Daoy (cell line): Measurements from ENCODE around the gene GJC1. TPM values are rescaled to one million over a fixed set of nuclear protein-coding genes. Genes with fewer than 3 reads are reported as not detected.
A peak's percentile ranks its signal among the peaks of the same experiment; 100 is the strongest.
"Not testable (repeated sequence)": the region's sequence is repeated elsewhere in the genome, so short reads cannot be mapped to it uniquely, and the experiment has no call there.

Source experiments
- DNase-seq: peaks from one replicate; pipeline ENCODE4 v3.0.0-alpha.2; 2015; ENCODE audit warnings: low read depth
- total RNA-seq: library from RNA; depleted of rRNA; stranded (reverse); fragments of >200 nt; shearing (Covaris generic); gene quantifications from 2 replicates; pipeline ENCODE4 v1.2.3, GENCODE V29; 2014

GJC1 gene
- total RNA-seq, 1 experiment from 2014 or later, result 15.7 TPM

- DNase-seq, result no peak
Observed at GRCh38 chr17:44844390-44844830, 14.3 kb upstream of the GJC1 start.

DNA sequence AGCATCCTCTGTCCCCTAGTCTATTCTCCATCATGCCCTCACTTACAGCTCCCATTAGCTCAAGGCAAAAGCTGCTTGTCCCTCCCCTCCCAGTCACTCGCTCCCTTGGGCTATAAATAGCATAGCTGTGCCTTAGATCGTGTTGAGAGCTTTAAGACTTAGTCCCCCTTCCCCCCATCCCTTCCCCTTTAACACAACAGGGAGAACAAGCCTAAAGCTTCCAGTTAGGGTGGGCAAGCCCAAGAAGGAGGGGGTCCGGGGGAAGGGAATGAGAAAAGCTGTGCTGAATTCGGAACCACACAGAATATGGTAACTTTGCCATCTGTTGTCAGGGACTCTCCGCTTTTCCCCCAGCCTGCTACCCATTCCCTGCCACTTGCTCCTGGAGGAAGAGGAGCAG lies 12.7 kb upstream of the GJC1 start:
- DNase-seq, result no peak

GRCh38 chr17:44840936-44841335 lies 10.8 kb upstream of the GJC1 start:
- DNase-seq, result no peak

DNA sequence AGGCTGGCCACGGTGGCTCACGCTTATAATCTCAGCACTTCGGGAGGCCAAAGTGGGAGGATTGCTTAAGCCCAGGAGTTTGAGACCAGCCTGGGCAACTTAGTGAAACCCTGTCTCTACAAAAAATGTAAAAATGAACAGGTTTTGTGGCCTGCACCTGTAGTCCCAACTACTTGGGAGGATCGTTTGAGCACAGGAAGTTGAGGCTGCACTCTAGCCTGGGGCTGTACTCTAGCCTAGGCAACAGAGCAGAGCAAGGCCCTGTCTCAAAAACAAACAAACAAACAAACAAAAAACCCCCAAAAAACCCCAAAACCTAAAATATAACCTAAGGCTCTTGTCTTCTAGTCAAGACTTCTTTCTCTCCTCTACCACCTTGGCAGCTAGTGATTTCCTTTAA lies 10.2 kb upstream of the GJC1 start:
- DNase-seq, result no peak

- no peak for DNase-seq
Observed at GRCh38 chr17:44837196-44837595, 7.1 kb upstream of the GJC1 start.

DNA sequence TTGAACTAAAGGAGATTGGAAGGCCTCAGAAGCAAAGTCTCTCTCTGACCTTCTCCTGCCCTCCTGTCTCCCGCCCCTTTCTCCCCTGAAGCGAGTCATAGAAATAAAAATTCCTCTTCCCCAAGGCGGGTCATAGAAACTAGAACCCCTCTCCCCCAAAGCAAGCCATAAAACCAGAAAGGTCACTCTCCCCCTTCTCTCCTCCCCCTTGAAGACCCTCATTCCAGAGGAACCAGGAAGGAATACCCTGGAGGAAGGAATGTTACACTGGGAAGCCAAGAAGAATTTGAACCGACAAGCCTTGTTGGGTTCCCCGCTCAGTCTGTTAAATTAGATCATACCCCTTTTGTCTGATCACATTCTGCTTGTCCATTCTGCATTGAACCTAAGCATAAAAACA lies 2.7 kb upstream of the GJC1 start:
- DNase-seq, result no peak

DNA sequence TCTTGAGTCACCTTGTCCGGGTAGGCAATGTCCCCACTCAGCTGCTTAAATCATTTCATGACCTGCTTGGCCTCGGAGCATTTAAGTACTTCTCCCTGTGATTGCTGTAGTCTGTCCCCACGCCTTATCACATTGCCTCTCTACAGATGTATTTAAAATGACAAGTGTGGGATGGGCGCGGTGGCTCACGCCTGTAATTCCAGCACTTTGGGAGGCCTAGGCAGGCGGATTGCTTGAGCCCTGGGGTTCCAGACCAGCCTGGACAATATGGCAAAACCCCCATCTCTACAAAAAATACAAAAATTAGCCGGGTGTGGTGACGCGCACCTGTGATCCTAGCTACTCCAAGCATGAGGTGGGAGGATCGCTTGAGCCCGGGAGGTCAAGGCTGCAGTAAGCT lies 1.3 kb upstream of the GJC1 start:
- no peak for DNase-seq

DNA sequence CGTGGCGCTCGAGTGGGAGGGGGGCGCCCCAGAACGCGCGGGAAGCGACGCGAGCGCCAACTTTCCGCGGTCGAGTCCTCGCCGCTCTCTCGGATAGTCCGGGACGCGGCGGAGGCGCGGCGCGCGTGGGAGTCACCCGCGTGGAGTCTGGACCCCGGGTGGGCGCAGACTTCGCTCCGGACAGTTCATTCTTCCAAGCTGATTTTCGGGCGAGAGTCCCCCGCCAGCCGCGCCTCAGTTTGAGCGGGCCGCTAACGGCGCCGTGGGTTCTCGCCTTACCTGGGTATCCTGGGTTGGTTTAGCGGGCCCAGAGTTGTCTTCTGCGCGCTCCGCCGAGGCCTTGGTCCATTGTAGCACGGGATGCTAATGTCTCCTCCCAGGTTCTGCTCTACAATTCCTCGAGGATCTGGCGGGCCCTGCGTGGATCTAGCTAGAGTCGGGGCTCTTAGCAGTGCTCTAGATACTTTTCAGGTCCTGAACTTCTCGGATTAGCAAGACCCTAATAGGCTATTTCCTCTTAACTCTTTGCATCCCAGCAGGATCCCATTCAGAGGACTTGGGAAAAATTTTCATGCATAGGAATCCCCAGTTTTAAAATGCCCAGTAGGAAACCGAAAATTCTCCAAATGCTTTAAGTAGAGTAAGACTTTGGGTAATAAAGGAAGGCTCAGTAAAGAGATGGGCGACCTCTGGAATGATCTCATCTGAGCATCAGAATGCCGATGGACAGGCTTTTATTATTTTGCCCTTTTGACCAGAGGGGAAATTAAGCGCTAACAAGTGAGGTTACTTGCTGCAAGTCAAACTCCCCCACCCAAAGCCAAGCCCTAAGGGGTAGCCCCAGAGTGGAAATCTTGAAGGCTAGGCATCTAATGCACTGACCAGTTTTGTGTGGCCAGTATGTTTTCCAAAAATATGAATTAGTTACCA lies 537 bp upstream of the GJC1 start:
- DNase-seq, result peak; percentile 42

- no peak for DNase-seq
Observed at GRCh38 chr17:44828919-44829522, 1.1 kb downstream of the GJC1 start.

DNA sequence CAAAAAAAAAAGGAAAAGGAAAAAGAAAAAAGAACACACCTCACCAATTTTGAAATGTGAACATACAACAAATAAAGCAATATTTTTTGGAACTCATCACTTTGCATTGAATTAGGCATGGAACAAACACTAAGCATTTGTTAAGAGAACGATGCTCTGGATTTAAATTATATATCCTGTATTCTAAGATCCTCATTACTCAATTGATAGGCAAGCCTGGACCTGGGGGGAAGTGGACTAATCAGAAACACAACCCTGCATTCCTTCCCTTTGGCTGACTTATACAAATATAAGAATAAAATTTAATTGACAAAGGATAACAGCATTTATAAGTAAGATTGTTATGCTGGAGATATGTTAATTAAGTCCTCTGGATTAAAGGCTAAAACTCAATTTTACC lies 2.2 kb downstream of the GJC1 start:
- DNase-seq, result no peak

DNA sequence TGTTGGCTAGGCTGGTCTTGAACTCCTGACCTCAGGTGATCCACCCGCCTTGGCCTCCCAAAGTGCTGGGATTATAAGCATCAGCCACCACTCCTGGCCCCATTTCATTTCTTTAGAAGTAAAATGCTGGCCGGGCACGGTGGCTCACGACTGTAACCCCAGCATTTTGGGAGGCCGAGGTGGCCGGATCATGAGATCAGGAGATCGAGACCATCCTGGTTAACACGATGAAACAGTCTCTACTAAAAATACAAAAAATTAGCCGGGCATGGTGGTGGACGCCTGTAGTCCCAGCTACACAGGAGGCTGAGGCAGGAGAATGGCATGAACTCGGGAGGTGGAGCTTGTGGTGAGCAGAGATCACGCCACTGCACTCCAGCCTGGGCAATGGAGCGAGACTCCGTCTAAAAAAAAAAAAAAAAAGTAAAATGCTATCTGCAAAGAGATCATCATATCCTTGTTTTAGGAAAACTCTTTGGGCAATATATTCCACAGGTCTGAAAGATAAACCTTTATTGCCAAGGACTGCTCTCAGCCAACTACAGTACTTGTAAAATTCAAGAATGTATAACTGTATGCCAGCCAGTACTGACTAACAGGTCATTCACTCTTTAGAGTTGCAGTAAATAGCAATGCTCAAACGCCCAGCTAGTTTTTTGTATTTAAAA lies 3.8 kb downstream of the GJC1 start:
- no peak for DNase-seq

- DNase-seq, result not testable (repeated sequence)
Observed at GRCh38 chr17:44825236-44825635, 4.9 kb downstream of the GJC1 start.

GRCh38 chr17:44820631-44821212 lies 9.4 kb downstream of the GJC1 start:
- DNase-seq, result peak; percentile 88

GRCh38 chr17:44818508-44818907 lies 11.6 kb downstream of the GJC1 start:
- not testable (repeated sequence) for DNase-seq

GRCh38 chr17:44812263-44812662 lies 17.8 kb downstream of the GJC1 start:
- DNase-seq, result no peak

- not testable (repeated sequence) for DNase-seq
Observed at GRCh38 chr17:44808656-44809388, 21.3 kb downstream of the GJC1 start.

- DNase-seq, result no peak
Observed at GRCh38 chr17:44808156-44808555, 21.9 kb downstream of the GJC1 start.

GRCh38 chr17:44807817-44808155 lies 22.3 kb downstream of the GJC1 start:
- no peak for DNase-seq

DNA sequence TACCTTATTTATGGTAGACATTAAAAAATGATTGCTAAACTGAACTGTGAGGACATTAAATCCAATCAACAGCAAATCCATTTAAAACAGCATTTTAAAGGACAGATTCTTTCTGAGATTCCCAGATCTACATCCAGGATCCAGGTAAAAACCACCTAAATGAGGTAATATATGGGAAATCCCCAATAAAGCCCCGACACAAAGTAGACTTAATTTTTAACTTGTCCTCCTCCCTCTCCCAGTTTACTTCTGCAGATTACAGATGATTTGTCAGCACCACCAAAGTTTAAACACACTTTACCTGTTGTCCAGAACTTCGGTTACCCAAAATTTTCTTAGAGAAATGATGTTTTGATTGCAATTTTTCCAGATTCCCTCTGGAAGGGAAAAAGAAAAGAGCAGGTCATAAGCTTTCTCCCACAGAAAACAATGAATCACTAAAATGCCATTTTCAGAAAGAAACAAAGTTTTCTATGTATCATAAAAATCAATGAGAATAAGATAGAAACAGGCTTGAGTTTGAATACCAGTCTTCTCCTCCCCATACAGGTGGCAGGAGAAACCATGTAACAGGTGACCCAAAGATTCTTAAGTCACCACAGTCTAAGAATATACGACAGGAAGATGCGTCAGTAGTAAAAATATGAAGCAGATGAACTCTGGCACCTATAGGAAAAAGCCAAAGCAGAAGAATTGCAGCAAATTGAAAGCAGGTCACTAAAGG lies 22.8 kb downstream of the GJC1 start:
- DNase-seq, result no peak

DNA sequence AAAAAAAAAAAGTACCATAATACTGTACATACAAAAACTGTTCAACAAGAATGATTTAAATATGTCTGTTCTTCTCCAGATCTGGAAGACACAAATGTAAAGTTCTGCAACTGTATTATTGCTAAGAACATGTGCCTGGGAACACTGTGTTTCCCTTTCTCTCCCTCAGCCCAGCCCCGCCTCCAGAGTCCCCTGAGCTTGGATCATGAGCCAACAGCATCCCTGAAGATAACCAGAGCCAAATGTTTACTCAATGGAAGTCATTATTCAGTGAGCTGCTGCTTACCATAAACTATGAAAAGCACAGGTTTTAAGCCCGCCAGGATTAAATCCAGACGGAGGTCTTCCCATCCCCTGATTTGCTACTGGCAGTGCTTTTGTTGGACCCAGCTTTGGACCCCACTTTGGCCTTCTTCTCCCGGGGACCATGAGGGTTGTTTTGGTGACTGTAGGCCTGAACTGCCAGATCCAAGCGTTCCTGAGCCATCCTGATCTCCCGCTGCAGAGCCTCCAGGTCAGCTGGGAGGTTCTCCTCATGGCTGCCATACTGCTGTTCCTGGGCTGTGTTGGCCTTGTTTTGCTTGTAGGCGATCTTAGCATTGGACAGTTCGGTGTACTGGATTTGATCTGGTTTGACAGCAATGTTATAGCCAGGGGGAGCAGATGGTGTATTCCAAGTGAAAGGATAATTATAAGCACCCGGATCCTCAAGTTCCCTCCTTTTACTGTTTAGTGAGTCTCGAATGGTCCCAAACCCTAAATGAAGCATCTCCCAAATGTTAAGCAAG lies 25.6 kb downstream of the GJC1 start:
- DNase-seq, result no peak
